HepG2 (cell line): ENCODE measurements around the gene CLEC18B. TPM values are rescaled to one million over a fixed set of nuclear protein-coding genes. Genes with fewer than 3 reads are reported as not detected.
"Not testable (repeated sequence)": the region's sequence is repeated elsewhere in the genome, so short reads cannot be mapped to it uniquely, and the experiment has no call there.

Experiments
- ATAC-seq: fragments of 200-7000 bp; cut with Tn5 transposase; 3 replicates; pipeline ENCODE4 v1.9.1; 2020; ENCODE audit warnings: mild to moderate bottlenecking, moderate library complexity
- BruUV-seq: library from RNA; stranded (reverse); fragments of 400-500 nt; replicated peaks from 2 replicates; lab custom pipeline; 2021; lab: Mats Ljungman, UMichigan
- CTCF ChIA-PET: fragments of 300-600 bp; formaldehyde crosslinking; extraction: SDS; loops from one replicate; lab custom pipeline; 2021; ENCODE audit warnings: low total read pairs, inconsistent platforms, low intra/inter-chr PET ratio; lab: Yijun Ruan, JAX
- POLR2A ChIA-PET: fragments of 350-600 bp; sonication (Branson Sonifier 250); formaldehyde crosslinking; loops from one replicate; lab custom pipeline; 2020; ENCODE audit warnings: antibody characterized with exemption, inconsistent platforms; lab: Yijun Ruan, JAX
- DNase-seq: peaks from one replicate; pipeline ENCODE4 v3.0.0-alpha.2; 2015; ENCODE audit warnings: low spot score
- FAIRE-seq: peaks from 3 replicates; lab custom pipeline; 2011; peaks lifted over from hg19 to GRCh38; lab: Jason Lieb, UNC
- H2AFZ ChIP-seq: one replicate; pipeline ENCODE4 v1.6.1; 2011; ENCODE audit warnings: low read length, inconsistent platforms
- H3K27ac ChIP-seq: fragments of 300-600 bp; 3 replicates; pipeline ENCODE4 v1.8.0; 2011; ENCODE audit warnings: mixed run types, mild to moderate bottlenecking, mixed read lengths, low read length, inconsistent platforms; ENCODE audit not compliant: insufficient read depth; ENCODE audit errors: extremely low read length
- H3K27me3 ChIP-seq, 2 experiments: fragments of 200-600 bp in 1 of 2; 2 replicates in 1 of 2; 3 replicates in 1 of 2; pipeline versions ENCODE4 v1.6.0 to v1.8.0; 2011; ENCODE audit warnings: low read length in 2 of 2, mild to moderate bottlenecking in 2 of 2, moderate library complexity in 2 of 2, inconsistent platforms in 1 of 2; ENCODE audit not compliant: insufficient read depth in 2 of 2, control insufficient read depth in 1 of 2
- H3K36me3 ChIP-seq, 2 experiments: fragments of 200-600 bp in 1 of 2; replicated peaks in 1 of 2; 2 replicates in 1 of 2; 3 replicates in 1 of 2; pipeline versions ENCODE4 v1.5.1 to v1.8.0; 2011; ENCODE audit warnings: low read length in 2 of 2, inconsistent platforms in 1 of 2; ENCODE audit not compliant: insufficient read depth in 2 of 2, control insufficient read depth in 1 of 2
- H3K4me1 ChIP-seq: 2 replicates; pipeline ENCODE4 v1.5.1; 2012; ENCODE audit warnings: low read length, inconsistent platforms; ENCODE audit not compliant: insufficient read depth
- H3K4me2 ChIP-seq: 2 replicates; pipeline ENCODE4 v1.6.0; 2011; ENCODE audit warnings: low read depth, low read length, inconsistent platforms
- H3K4me3 ChIP-seq, 3 experiments: fragments of 200-600 bp in 1 of 3; sonication (generic), shearing (Covaris generic) in 1 of 3; replicated peaks in 1 of 3; 2 replicates each; pipeline ENCODE4 v1.5.1; 2011 to 2016; ENCODE audit warnings: low read length in 3 of 3, inconsistent platforms in 2 of 3, low read depth in 2 of 3, mild to moderate bottlenecking in 2 of 3, control low read depth in 1 of 3, mixed read lengths in 1 of 3; ENCODE audit not compliant: insufficient read depth in 1 of 3
- H3K79me2 ChIP-seq: one replicate; pipeline ENCODE4 v1.6.1; 2011; ENCODE audit warnings: low read length, inconsistent platforms; ENCODE audit not compliant: insufficient read depth
- H3K9ac ChIP-seq: 2 replicates; pipeline ENCODE4 v1.6.0; 2011; ENCODE audit warnings: mild to moderate bottlenecking, low read depth, low read length, inconsistent platforms; ENCODE audit not compliant: insufficient read depth
- H3K9me3 ChIP-seq: 2 replicates; pipeline ENCODE4 v1.5.1; 2012; ENCODE audit warnings: mild to moderate bottlenecking, low read length
- H4K20me1 ChIP-seq: 2 replicates; pipeline ENCODE4 v1.6.0; 2011; ENCODE audit warnings: inconsistent platforms, mild to moderate bottlenecking, low read length, moderate library complexity; ENCODE audit not compliant: insufficient read depth
- WGBS: methylation state at CpG from one replicate; pipeline ENCODE4 v1.1.6; 2017; ENCODE audit warnings: low lambda C conversion rate; 5-methylcytosine and 5-hydroxymethylcytosine counted together
- in situ Hi-C: cut with HindIII; loops from 2 replicates; pipeline ENCODE4 v1.10.0; 2017; ENCODE audit warnings: low pct_unique_long_range_greater_than_20kb; ENCODE audit not compliant: extremely low pct_ligation_motif_present
- intact Hi-C: fragments of 100-400 bp; cut with micrococcal nuclease; formaldehyde crosslinking; loops from one replicate; pipeline ENCODE4 v1.10.0; 2022; ENCODE audit not compliant: unreplicated experiment
- polyA plus RNA-seq, 8 experiments: library from polyadenylated mRNA; depleted of rRNA in 3 of 8; stranded (reverse) in 7 of 8; unstranded in 1 of 8; fragments of >200 nt; fragmentation: Illumina TruSeq in 4 of 8; extraction: Trizol in 4 of 8; gene quantifications; 2 replicates each; pipeline versions ENCODE4 v1.2.1 to v1.2.3, GENCODE V29; 2011 to 2016; ENCODE audit warnings: low read depth in 4 of 8, missing spikeins in 1 of 8, mixed read lengths in 1 of 8; ENCODE audit not compliant: insufficient read depth in 1 of 8
- total RNA-seq, 5 experiments: library from RNA; depleted of rRNA; stranded (reverse); fragments of >200 nt; fragmentation: Illumina TruSeq; extraction: Trizol; gene quantifications; 2 replicates each; pipeline ENCODE4 v1.2.3, GENCODE V29; 2016; ENCODE audit warnings: low read depth in 1 of 5

Gene CLEC18B
- total and polyA plus RNA-seq, 2 of the 13 experiments (the other 11 are each of a cell fraction or from before 2014, with no cell fraction given), result 0.31 to 1.1 TPM

GRCh38 chr16:74412775-74413390 is 8.4 kb downstream of the CLEC18B start:
- H3K36me3 ChIP-seq, intact Hi-C loops, H4K20me1 ChIP-seq, H3K27me3 ChIP-seq, H3K9ac ChIP-seq, H3K9me3 ChIP-seq, H2AFZ ChIP-seq, H3K4me3 ChIP-seq, in situ Hi-C loops, POLR2A ChIA-PET, FAIRE-seq, H3K27ac ChIP-seq, BruUV-seq, H3K4me2 ChIP-seq, DNase-seq, CTCF ChIA-PET, H3K79me2 ChIP-seq, H3K4me1 ChIP-seq: not testable (repeated sequence)
- WGBS, result 6% methylated on average over 3 of the region's 10 CpGs
- ATAC-seq, result peak; percentile 22

- BruUV-seq, in situ Hi-C loops, H2AFZ ChIP-seq, CTCF ChIA-PET, H3K9me3 ChIP-seq, H3K9ac ChIP-seq, H4K20me1 ChIP-seq, H3K4me1 ChIP-seq, DNase-seq, H3K4me3 ChIP-seq, H3K79me2 ChIP-seq, FAIRE-seq, intact Hi-C loops, H3K36me3 ChIP-seq, H3K27me3 ChIP-seq, POLR2A ChIA-PET, H3K27ac ChIP-seq, H3K4me2 ChIP-seq: not testable (repeated sequence)
- WGBS, result 18% methylated on average over 5 of the region's 13 CpGs
- ATAC-seq, result peak; percentile 13
Observed at GRCh38 chr16:74412138-74412774, 9.0 kb downstream of the CLEC18B start.

GRCh38 chr16:74410981-74411380 is 10.3 kb downstream of the CLEC18B start:
- H3K36me3 ChIP-seq, H3K9ac ChIP-seq, FAIRE-seq, BruUV-seq, H3K4me2 ChIP-seq, H3K79me2 ChIP-seq, H3K4me3 ChIP-seq, POLR2A ChIA-PET, H3K27me3 ChIP-seq, in situ Hi-C loops, H4K20me1 ChIP-seq, H3K27ac ChIP-seq, CTCF ChIA-PET, H3K4me1 ChIP-seq, intact Hi-C loops, H3K9me3 ChIP-seq, DNase-seq, H2AFZ ChIP-seq: not testable (repeated sequence)
- 39% methylated on average over 9 of the region's 9 CpGs for WGBS
- peak; percentile 8 for ATAC-seq

DNA sequence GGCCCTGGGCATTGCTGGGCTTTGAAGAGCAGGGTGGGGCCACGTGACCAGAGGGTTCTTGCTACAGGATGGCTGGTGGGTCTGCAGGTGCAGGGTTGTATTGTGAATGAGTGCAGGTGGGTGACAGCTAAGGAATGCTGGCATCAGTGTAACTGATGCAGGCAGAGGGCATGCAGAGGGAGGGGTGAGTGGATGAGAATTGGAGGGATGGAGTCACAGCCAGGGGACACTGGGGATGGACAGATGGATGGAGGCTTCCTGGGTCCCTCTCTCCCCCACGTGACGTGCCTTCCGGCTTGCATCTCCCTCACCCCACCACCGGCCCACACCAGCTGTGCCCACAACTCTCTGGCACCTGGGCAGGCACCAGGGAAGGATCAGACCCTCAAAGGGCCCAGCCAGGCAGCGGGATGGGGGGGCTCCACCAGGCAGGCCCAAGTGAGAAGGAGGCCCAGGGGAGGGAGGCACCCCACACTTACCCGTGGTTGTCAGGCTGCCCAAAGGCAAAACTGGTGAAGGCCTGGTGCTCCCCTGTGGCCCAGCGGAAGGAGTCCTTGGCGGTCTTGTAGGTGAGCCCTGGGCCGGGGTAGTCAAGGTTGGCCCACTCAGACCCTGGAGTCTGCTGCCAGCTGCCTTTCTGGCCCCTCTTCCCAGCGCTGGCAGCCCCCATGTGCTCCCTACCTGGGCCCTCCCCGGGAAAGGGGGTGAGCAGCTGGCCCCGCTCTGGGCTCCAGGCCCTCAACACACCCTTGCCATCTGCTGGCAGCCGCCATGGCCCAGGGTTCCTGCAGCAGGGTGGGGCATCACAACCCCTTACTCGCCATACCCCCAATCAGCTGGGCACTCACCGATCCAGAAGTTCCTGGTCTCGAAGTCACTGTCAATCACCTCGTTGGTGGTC is 11.0 kb downstream of the CLEC18B start:
- H3K27ac ChIP-seq, in situ Hi-C loops, DNase-seq, ATAC-seq, H3K27me3 ChIP-seq, H3K36me3 ChIP-seq, H3K4me1 ChIP-seq, H4K20me1 ChIP-seq, H3K79me2 ChIP-seq, H3K9me3 ChIP-seq, FAIRE-seq, H3K9ac ChIP-seq, intact Hi-C loops, H2AFZ ChIP-seq, POLR2A ChIA-PET, H3K4me3 ChIP-seq, CTCF ChIA-PET, H3K4me2 ChIP-seq, BruUV-seq: not testable (repeated sequence)
- 41% methylated on average over 9 of the region's 18 CpGs for WGBS
